Kidney epithelial cell (primary cell): ENCODE results near the gene GPX3. TPM values are rescaled to one million over a fixed set of nuclear protein-coding genes. Genes with fewer than 3 reads are reported as not detected.

Experiments used
- DNase-seq: peaks from one replicate; pipeline ENCODE4 v3.0.0-alpha.2; 2010; ENCODE audit warnings: low read depth
- H3K27me3 ChIP-seq: 2 replicates; pipeline ENCODE4 v1.6.0; 2011; ENCODE audit warnings: low read length; ENCODE audit not compliant: control insufficient read depth, insufficient read depth
- H3K36me3 ChIP-seq: 2 replicates; pipeline ENCODE4 v1.5.1; 2011; ENCODE audit warnings: low read length; ENCODE audit not compliant: control insufficient read depth, insufficient read depth
- H3K4me3 ChIP-seq: 2 replicates; pipeline ENCODE4 v1.5.1; 2011; ENCODE audit warnings: low read depth, mild to moderate bottlenecking, control low read depth, low read length
- CTCF ChIP-seq: IDR thresholded peaks from 2 replicates; pipeline ENCODE4 v1.5.1; 2011; ENCODE audit warnings: mild to moderate bottlenecking, moderate library complexity, low read length, control low read depth, inconsistent platforms; ENCODE audit not compliant: insufficient read depth, poor library complexity, severe bottlenecking
- total RNA-seq: library from RNA; depleted of rRNA; stranded (reverse); fragments of >200 nt; gene quantifications from 2 replicates; pipeline ENCODE4 v1.2.3, GENCODE V29; 2015

GPX3 gene
- total RNA-seq, 1 donor from 2014 or later, result 6.3 TPM

- no peak for DNase-seq
- H3K27me3 ChIP-seq, result no peaks in the 10 kb centered on the region
- no peaks in the 10 kb centered on the region for H3K36me3 ChIP-seq
- TF ChIP-seq CTCF, result no peak
- no peak overlapping the region for H3K4me3 ChIP-seq
Observed at GRCh38 chr5:151054709-151055108, 34.3 kb downstream of the GPX3 start.

DNA sequence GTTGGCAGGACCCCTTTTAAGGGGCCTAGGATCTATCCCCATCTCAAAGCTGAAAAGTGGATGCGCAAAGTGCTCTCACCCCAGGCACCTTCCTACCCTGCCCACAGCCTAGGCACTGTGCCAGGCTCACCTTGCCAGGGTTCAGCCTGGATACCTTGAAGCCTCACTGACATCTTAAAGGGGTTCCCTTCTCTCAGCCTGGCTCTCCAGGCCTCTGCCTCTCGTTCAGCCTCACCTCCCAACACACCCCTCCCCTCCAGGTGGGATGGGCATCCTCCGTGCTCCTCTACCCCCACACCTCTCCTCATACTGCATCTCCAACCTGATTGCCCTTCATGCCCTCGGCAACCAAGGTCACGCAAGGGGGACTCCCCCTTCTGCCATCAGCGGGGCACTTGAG lies 34.9 kb downstream of the GPX3 start:
- TF ChIP-seq CTCF, result no peak
- Histone ChIP-seq H3K4me3 (no peak overlapping the region), H3K36me3 (no peaks in the 10 kb centered on the region), H3K27me3 (no peaks in the 10 kb centered on the region)
- DNase-seq, result no peak

- Histone ChIP-seq H3K4me3 (no peak overlapping the region), H3K27me3 (no peaks in the 10 kb centered on the region), H3K36me3 (no peaks in the 10 kb centered on the region)
- TF ChIP-seq CTCF, result no peak
- DNase-seq, result no peak
Observed at GRCh38 chr5:151056379-151057325, 36.3 kb downstream of the GPX3 start.

- Histone ChIP-seq H3K27me3 (no peaks in the 10 kb centered on the region), H3K4me3 (no peak overlapping the region), H3K36me3 (peaks cover 3% of the 10 kb centered on the region)
- peak; percentile 20 for TF ChIP-seq CTCF
- DNase-seq, result no peak
Observed at GRCh38 chr5:151058301-151058700, 37.9 kb downstream of the GPX3 start.

GRCh38 chr5:151058891-151059489 lies 38.6 kb downstream of the GPX3 start:
- peaks cover 3% of the 10 kb centered on the region for H3K36me3 ChIP-seq
- DNase-seq, result no peak
- no peaks in the 10 kb centered on the region for H3K27me3 ChIP-seq
- no peak overlapping the region for H3K4me3 ChIP-seq
- TF ChIP-seq CTCF, result no peak

DNA sequence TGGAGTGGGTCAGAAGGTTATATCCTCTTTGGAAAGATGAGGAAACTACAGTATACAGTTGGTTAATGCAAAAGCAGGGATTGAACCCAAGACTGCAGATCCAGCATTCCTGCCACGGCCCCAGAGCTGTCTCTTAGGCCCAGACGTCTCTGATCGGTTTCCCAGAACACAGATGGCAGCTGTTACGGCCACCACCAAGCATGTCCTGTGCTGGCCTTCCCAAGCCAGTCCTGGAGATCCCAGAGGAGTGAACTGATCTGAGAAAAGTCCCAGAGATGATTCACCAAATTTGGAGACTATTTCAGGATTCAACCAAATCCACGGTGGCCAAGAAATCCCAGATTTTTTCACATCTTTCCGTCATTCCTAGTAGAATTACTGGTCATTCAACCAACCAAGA lies 40.4 kb downstream of the GPX3 start:
- no peak for TF ChIP-seq CTCF
- peaks cover 3% of the 10 kb centered on the region for H3K36me3 ChIP-seq
- no peak overlapping the region for H3K4me3 ChIP-seq
- no peak for DNase-seq
- no peaks in the 10 kb centered on the region for H3K27me3 ChIP-seq
